PFSK-1 (cell line): ENCODE results near the gene RPS6KA4.

ENCODE experiments used
- FOXP2 ChIP-seq: optimal IDR thresholded peaks from 2 replicates; pipeline ENCODE3; 2011; ENCODE audit warnings: borderline replicate concordance, control low read depth, inconsistent platforms; ENCODE audit not compliant: insufficient read depth; ENCODE audit errors: extremely low read length, extremely low read depth
- POLR2AphosphoS5 ChIP-seq: IDR thresholded peaks from 2 replicates; pipeline ENCODE4 v1.6.1; 2012; ENCODE audit warnings: low read depth, mild to moderate bottlenecking, control low read depth, low read length, moderate library complexity
- REST ChIP-seq, 2 experiments: IDR thresholded peaks; 2 replicates each; pipeline versions ENCODE4 v1.6.1 to v1.8.0; 2011 to 2012; ENCODE audit warnings: low read depth in 2 of 2, low read length in 2 of 2, control low read depth in 1 of 2, inconsistent platforms in 1 of 2, mild to moderate bottlenecking in 1 of 2, moderate library complexity in 1 of 2; ENCODE audit not compliant: insufficient read depth in 1 of 2
- SIN3A ChIP-seq: IDR thresholded peaks from 2 replicates; pipeline ENCODE4 v1.6.1; 2012; ENCODE audit warnings: mild to moderate bottlenecking, low read length, moderate library complexity, borderline replicate concordance; ENCODE audit not compliant: insufficient read depth
- TAF1 ChIP-seq: IDR thresholded peaks from 2 replicates; pipeline ENCODE4 v1.6.1; 2012; ENCODE audit warnings: low read length, control low read depth, borderline replicate concordance; ENCODE audit not compliant: insufficient read depth

RPS6KA4 gene

GRCh38 chr11:64330888-64331287 is 28.1 kb upstream of the RPS6KA4 start:
- TF ChIP-seq SIN3A (no peak), TAF1 (no peak), POLR2AphosphoS5 (no peak), REST (IDR thresholded peaks at IDR 0.05; ENCODE audit: insufficient read depth in 1 of 2, low read depth in 2 of 2, low read length in 2 of 2) (no peak), FOXP2 (no peak)

- TF ChIP-seq FOXP2 = no peak
- TF ChIP-seq POLR2AphosphoS5 = no peak
- no peak for TF ChIP-seq SIN3A
- no peak for TF ChIP-seq TAF1
- no peak for TF ChIP-seq REST (IDR thresholded peaks at IDR 0.05; ENCODE audit: insufficient read depth in 1 of 2, low read depth in 2 of 2, low read length in 2 of 2)
These were observed 27.2 kb upstream of the RPS6KA4 start for GRCh38 chr11:64331569-64332371.

GRCh38 chr11:64333556-64333955 is 25.4 kb upstream of the RPS6KA4 start:
- no peak for TF ChIP-seq FOXP2
- TF ChIP-seq REST (IDR thresholded peaks at IDR 0.05; ENCODE audit: insufficient read depth in 1 of 2, low read depth in 2 of 2, low read length in 2 of 2) = no peak
- no peak for TF ChIP-seq SIN3A
- TF ChIP-seq TAF1 = no peak
- TF ChIP-seq POLR2AphosphoS5 = no peak

- no peak for TF ChIP-seq REST (IDR thresholded peaks at IDR 0.05; ENCODE audit: insufficient read depth in 1 of 2, low read depth in 2 of 2, low read length in 2 of 2)
- TF ChIP-seq TAF1 = no peak
- no peak for TF ChIP-seq FOXP2
- no peak for TF ChIP-seq SIN3A
- no peak for TF ChIP-seq POLR2AphosphoS5
These were observed 23.9 kb upstream of the RPS6KA4 start for GRCh38 chr11:64334764-64335735.
